OCI-LY7 (cell line): Measurements from ENCODE around the gene TMEM256. TPM values are rescaled to one million over a fixed set of nuclear protein-coding genes. Genes with fewer than 3 reads are reported as not detected.

Experiments used
- BruUV-seq: library from RNA; stranded (reverse); fragments of 400-500 nt; replicated peaks from 2 replicates; lab custom pipeline; 2021; lab: Mats Ljungman, UMichigan
- CTCF ChIA-PET: fragments of 300-600 bp; sonication (Branson Sonifier 250); formaldehyde crosslinking; loops from one replicate; lab custom pipeline; 2022; ENCODE audit warnings: antibody characterized with exemption; ENCODE audit not compliant: unreplicated experiment; lab: Charles Lee
- POLR2A ChIA-PET: fragments of 300-600 bp; sonication (Branson Sonifier 250); formaldehyde crosslinking; loops from one replicate; lab custom pipeline; 2022; ENCODE audit warnings: antibody characterized with exemption; lab: Charles Lee
- DNase-seq: peaks from one replicate; pipeline ENCODE4 v3.0.0-alpha.2; 2015; ENCODE audit warnings: low spot score
- H2AFZ ChIP-seq: fragments of 200-600 bp; sonication (generic), shearing (Covaris generic); 2 replicates; pipeline ENCODE4 v1.6.1; 2014; ENCODE audit warnings: mild to moderate bottlenecking, antibody characterized with exemption, low read length, moderate library complexity
- H3K27ac ChIP-seq: fragments of 200-600 bp; sonication (generic); 2 replicates; pipeline ENCODE4 v1.5.1; 2014; ENCODE audit warnings: mixed run types, low read depth, mild to moderate bottlenecking, moderate library complexity, low read length, inconsistent platforms; ENCODE audit not compliant: poor library complexity, severe bottlenecking
- H3K36me3 ChIP-seq: fragments of 200-600 bp; sonication (generic); 2 replicates; pipeline ENCODE4 v1.6.1; 2014; ENCODE audit warnings: mild to moderate bottlenecking, antibody characterized with exemption, low read length, moderate library complexity, mixed read lengths; ENCODE audit not compliant: insufficient read depth
- H3K4me1 ChIP-seq: fragments of 200-600 bp; sonication (generic); 2 replicates; pipeline ENCODE4 v1.5.1; 2014; ENCODE audit warnings: mild to moderate bottlenecking, low read length; ENCODE audit not compliant: insufficient read depth, poor library complexity, severe bottlenecking
- H3K4me2 ChIP-seq: fragments of 200-600 bp; sonication (generic); 2 replicates; pipeline ENCODE4 v1.6.1; 2014; ENCODE audit warnings: mild to moderate bottlenecking, low read length
- H3K4me3 ChIP-seq: fragments of 200-600 bp; sonication (generic); 2 replicates; pipeline ENCODE4 v1.5.1; 2014; ENCODE audit warnings: mild to moderate bottlenecking, low read depth, low read length; ENCODE audit not compliant: poor library complexity, severe bottlenecking
- H3K79me2 ChIP-seq: fragments of 200-600 bp; sonication (generic); 2 replicates; pipeline ENCODE4 v1.6.1; 2016; ENCODE audit warnings: low read depth, mild to moderate bottlenecking, low read length, moderate library complexity, mixed read lengths; ENCODE audit not compliant: insufficient read depth
- H3K9me2 ChIP-seq: fragments of 200-600 bp; sonication (generic); 2 replicates; pipeline ENCODE4 v1.6.1; 2016; ENCODE audit warnings: mild to moderate bottlenecking, low read length, mixed read lengths; ENCODE audit not compliant: insufficient read depth
- H3K9me3 ChIP-seq: fragments of 200-600 bp; sonication (generic); 2 replicates; pipeline ENCODE4 v1.6.1; 2014; ENCODE audit warnings: mild to moderate bottlenecking, mixed run types, low read length, mixed read lengths
- H4K20me1 ChIP-seq: fragments of 200-600 bp; sonication (generic); 2 replicates; pipeline ENCODE4 v1.6.1; 2014; ENCODE audit warnings: mild to moderate bottlenecking, antibody characterized with exemption, low read length, moderate library complexity, mixed read lengths; ENCODE audit not compliant: insufficient read depth
- EZH2phosphoT487 ChIP-seq: fragments of 200-600 bp; sonication (generic); IDR thresholded peaks from 2 replicates; pipeline ENCODE4 v1.6.1; 2018; ENCODE audit warnings: low read depth, borderline replicate concordance, mild to moderate bottlenecking, mixed run types, antibody characterized with exemption, low read length, moderate library complexity, mixed read lengths
- intact Hi-C: fragments of 100-400 bp; cut with micrococcal nuclease; formaldehyde crosslinking; loops from one replicate; pipeline ENCODE4 v1.10.0; 2022; ENCODE audit not compliant: unreplicated experiment
- total RNA-seq, 2 experiments: library from RNA; depleted of rRNA in 1 of 2; stranded (reverse); fragments of >200 nt in 1 of 2; shearing (Covaris generic) in 1 of 2; gene quantifications; 2 replicates each; pipeline ENCODE4 v1.2.3, GENCODE V29; 2014 to 2022
- TF ChIP-seq, protein P1 (sequence below): fragments of 200-600 bp; sonication (generic); conservative IDR thresholded peaks from 2 replicates; pipeline ENCODE4 v1.5.1; 2014; ENCODE audit warnings: mild to moderate bottlenecking, antibody characterized with exemption, low read length, moderate library complexity, mixed read lengths

TMEM256 gene
- total RNA-seq, 2 experiments from 2014 or later, result 96.6 to 165 TPM

DNA sequence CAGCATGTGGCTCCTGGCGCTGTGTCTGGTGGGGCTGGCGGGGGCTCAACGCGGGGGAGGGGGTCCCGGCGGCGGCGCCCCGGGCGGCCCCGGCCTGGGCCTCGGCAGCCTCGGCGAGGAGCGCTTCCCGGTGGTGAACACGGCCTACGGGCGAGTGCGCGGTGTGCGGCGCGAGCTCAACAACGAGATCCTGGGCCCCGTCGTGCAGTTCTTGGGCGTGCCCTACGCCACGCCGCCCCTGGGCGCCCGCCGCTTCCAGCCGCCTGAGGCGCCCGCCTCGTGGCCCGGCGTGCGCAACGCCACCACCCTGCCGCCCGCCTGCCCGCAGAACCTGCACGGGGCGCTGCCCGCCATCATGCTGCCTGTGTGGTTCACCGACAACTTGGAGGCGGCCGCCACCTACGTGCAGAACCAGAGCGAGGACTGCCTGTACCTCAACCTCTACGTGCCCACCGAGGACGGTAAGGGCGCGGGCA is 4.4 kb upstream of the TMEM256 start:
- Histone ChIP-seq H3K4me3 (no peak overlapping the region), H3K79me2 (no peaks in the 10 kb centered on the region), H3K9me2 (no peaks in the 10 kb centered on the region), H3K9me3 (no peaks in the 10 kb centered on the region), H4K20me1 (no peaks in the 10 kb centered on the region), H3K4me1 (peaks cover under 1% of the 10 kb centered on the region), H3K27ac (no peak overlapping the region), H3K36me3 (no peaks in the 10 kb centered on the region), H3K4me2 (no peak overlapping the region), H2AFZ (no peak overlapping the region)
- ChIA-PET POLR2A (no interaction called here), CTCF (no interaction called here)
- no peak for DNase-seq
- intact Hi-C loops, result no loop called here
- BruUV-seq, result no TSS peak
- no peak for TF ChIP-seq EZH2phosphoT487
- TF ChIP-seq, protein P1, sequence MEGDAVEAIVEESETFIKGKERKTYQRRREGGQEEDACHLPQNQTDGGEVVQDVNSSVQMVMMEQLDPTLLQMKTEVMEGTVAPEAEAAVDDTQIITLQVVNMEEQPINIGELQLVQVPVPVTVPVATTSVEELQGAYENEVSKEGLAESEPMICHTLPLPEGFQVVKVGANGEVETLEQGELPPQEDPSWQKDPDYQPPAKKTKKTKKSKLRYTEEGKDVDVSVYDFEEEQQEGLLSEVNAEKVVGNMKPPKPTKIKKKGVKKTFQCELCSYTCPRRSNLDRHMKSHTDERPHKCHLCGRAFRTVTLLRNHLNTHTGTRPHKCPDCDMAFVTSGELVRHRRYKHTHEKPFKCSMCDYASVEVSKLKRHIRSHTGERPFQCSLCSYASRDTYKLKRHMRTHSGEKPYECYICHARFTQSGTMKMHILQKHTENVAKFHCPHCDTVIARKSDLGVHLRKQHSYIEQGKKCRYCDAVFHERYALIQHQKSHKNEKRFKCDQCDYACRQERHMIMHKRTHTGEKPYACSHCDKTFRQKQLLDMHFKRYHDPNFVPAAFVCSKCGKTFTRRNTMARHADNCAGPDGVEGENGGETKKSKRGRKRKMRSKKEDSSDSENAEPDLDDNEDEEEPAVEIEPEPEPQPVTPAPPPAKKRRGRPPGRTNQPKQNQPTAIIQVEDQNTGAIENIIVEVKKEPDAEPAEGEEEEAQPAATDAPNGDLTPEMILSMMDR, result no peak

DNA sequence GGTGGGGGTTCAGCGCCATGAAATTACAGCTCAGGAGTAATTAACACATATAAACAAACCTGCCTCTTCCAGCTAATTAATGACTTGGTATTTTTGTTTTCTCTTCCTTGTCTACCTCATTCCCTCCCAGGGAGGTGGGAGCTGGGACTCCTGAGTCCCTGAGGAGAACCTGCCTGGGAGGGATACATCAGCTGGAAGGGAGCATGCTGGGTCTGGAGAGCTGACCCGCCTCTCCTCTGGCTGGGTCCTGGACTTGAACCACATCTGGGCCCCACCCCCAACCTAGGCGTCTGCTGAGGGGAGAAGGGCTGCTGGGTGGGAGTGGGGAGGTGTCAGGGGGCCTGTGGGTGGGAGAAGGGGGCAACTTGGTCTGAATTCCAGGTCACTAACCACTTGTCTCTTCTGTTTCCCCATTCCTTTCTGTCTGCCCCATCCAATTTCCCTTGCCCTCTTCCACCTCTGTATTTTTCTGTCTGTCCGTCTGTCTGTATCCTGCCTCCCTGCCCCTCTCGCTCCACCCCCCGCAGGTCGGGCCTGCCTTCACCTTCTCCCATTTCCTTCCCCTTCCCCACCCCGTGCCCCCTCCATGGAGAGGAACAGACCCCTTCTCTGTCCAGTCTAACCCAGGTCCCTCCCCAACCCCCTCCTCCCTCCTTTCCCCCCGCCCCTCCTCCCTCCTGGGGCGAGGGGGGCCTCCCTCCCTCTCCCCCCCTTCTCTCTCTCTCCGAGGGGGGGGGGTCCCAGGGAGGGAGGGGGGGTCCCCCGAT is 3.8 kb upstream of the TMEM256 start, which contains the start of gene NLGN2:
TSS of gene NLGN2 (plus strand) at position 361 of the 767 bp plus-strand sequence. CDS start 411 bp downstream, outside the sequence.
- intact Hi-C loops, result no loop called here
- Histone ChIP-seq H3K9me3 (no peaks in the 10 kb centered on the region), H3K4me3 (no peak within 1 kb of the TSS), H3K4me1 (peaks cover 6% of the 10 kb centered on the region), H3K36me3 (no peaks in the 10 kb centered on the region), H4K20me1 (no peaks in the 10 kb centered on the region), H3K79me2 (no peaks in the 10 kb centered on the region), H3K9me2 (no peaks in the 10 kb centered on the region), H3K27ac (no peak within 1 kb of the TSS), H3K4me2 (no peak within 1 kb of the TSS), H2AFZ (no peak within 1 kb of the TSS)
- CTCF ChIA-PET, result no interaction called here
- no TSS peak for BruUV-seq
- TF ChIP-seq EZH2phosphoT487, result no peak
- TF ChIP-seq, protein P1, result no peak
- POLR2A ChIA-PET, result no interaction called here
- DNase-seq, result no peak

DNA sequence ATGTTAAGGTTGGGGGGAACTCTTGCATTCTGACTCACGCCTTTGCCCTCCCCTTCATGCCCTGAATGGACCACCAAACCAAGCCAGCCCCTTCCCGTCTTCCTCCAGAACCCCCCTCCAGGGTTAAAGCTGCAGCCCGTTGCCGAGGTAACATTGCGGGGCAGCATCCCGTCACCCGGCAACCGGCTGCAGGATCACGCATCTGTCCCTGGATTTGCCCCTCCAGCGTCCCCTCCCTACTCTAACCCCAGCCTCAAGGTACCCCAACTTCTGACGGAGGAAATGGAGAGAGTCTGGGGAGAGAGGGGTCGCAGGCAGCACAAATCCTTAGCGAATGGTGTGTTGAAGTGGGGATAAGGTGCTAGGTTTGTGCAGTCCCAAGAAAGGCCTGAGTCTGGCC is 3.2 kb upstream of the TMEM256 start:
- intact Hi-C loops, result no loop called here
- DNase-seq, result no peak
- Histone ChIP-seq H3K4me1 (peaks cover 6% of the 10 kb centered on the region), H3K9me3 (no peaks in the 10 kb centered on the region), H3K4me3 (no peak overlapping the region), H3K36me3 (no peaks in the 10 kb centered on the region), H3K79me2 (no peaks in the 10 kb centered on the region), H3K27ac (no peak overlapping the region), H3K4me2 (no peak overlapping the region), H2AFZ (no peak overlapping the region), H3K9me2 (no peaks in the 10 kb centered on the region), H4K20me1 (no peaks in the 10 kb centered on the region)
- no TSS peak for BruUV-seq
- CTCF ChIA-PET, result no interaction called here
- TF ChIP-seq, protein P1, result no peak
- no peak for TF ChIP-seq EZH2phosphoT487
- POLR2A ChIA-PET, result no interaction called here
